ENCODE data around the gene EXOC8. TPM values are rescaled to one million over a fixed set of nuclear protein-coding genes. Genes with fewer than 3 reads are reported as not detected.
A peak's percentile ranks its signal among the peaks of the same experiment; 100 is the strongest.

Gene EXOC8
- total and polyA plus RNA-seq, 9 of the 15 experiments (the other 6 are each of a cell fraction or from before 2014, with no cell fraction given): 2.1 to 13.6 (median 7.2) TPM

DNA sequence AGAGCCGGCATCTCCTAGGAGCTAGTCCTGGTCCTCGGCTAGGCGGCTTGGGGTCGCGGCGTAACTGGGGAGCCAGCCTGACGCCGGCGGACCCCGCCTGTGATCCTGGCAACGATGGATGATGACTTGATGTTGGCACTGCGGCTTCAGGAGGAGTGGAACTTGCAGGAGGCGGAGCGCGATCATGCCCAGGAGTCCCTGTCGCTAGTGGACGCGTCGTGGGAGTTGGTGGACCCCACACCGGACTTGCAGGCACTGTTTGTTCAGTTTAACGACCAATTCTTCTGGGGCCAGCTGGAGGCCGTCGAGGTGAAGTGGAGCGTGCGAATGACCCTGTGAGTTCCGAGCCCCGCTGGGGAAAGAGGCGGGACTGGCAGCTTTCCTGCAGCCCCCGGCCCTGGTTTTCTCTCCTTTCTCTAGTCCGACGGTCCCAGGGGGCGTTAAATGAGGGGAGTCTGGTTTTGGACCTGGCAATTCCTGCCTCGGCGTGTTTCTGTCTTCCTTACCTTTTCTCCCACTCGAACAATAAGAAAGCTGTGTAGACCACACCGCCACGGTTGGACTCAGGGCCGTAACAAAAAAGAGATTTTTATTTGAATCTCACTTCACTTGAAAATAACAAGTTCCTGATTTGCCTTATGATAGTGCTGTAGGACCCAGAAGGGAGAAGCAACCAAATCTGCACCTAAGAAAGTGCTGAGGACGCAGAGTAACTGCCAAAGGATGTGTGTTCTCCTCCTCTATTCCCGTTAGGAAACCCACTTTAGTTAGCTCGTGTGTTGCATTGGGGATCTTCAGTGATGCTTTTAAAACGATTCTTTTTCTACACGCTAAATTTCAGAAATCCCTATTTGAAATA, 847 bp upstream of the EXOC8 start, which contains the start of gene SPRTN (continued):
- TF ChIP-seq, protein P1, sequence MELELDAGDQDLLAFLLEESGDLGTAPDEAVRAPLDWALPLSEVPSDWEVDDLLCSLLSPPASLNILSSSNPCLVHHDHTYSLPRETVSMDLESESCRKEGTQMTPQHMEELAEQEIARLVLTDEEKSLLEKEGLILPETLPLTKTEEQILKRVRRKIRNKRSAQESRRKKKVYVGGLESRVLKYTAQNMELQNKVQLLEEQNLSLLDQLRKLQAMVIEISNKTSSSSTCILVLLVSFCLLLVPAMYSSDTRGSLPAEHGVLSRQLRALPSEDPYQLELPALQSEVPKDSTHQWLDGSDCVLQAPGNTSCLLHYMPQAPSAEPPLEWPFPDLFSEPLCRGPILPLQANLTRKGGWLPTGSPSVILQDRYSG (tag; conservative IDR thresholded peaks at IDR 0.05; ENCODE audit: low read depth): no peak
- TF ChIP-seq, protein P2, sequence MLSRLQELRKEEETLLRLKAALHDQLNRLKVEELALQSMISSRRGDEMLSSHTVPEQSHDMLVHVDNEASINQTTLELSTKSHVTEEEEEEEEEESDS (CRISPR knock-in tag; IDR thresholded peaks at IDR 0.05): no peak
- TF ChIP-seq SNRNP70 (optimal IDR thresholded peaks at IDR 0.05; ENCODE audit: low read depth, low read length) (no peak), SPI1 (IDR thresholded peaks at IDR 0.05; ENCODE audit: borderline replicate concordance, low read depth, low read length) (no peak), ZNF444 (CRISPR knock-in tag; IDR thresholded peaks at IDR 0.05) (no peak), KDM5B (IDR thresholded peaks at IDR 0.05; ENCODE audit: insufficient replicate concordance, low read depth, low read length) (peak; percentile 80), KLF16 (IDR thresholded peaks at IDR 0.05) (no peak), SREBF2 (CRISPR knock-in tag; IDR thresholded peaks at IDR 0.05) (no peak), SRF (CRISPR knock-in tag; IDR thresholded peaks at IDR 0.05) (no peak; a peak in 2 of 4 replicates), ZNF316 (IDR thresholded peaks at IDR 0.05) (peak; percentile 26; the same call in 1 of the 2 replicates), ZHX1 (conservative IDR thresholded peaks at IDR 0.05; ENCODE audit: low read length) (no peak), FOS (IDR thresholded peaks at IDR 0.05; ENCODE audit: extremely low read depth, insufficient read length) (no peak), GATAD2A (IDR thresholded peaks at IDR 0.05) (peak; percentile 47; the same call in 1 of the 2 replicates), TCF7 (IDR thresholded peaks at IDR 0.05; ENCODE audit: borderline replicate concordance) (0 out of 2 replicates have a peak, but pooled peaks have one; percentile 10), POLR2G (IDR thresholded peaks at IDR 0.05; ENCODE audit: low read depth, low read length) (peak; percentile 86), TAF15 (IDR thresholded peaks at IDR 0.05; ENCODE audit: low read depth, low read length) (no peak), GABPB2 (CRISPR knock-in tag; conservative IDR thresholded peaks at IDR 0.05) (no peak), ZNF277 (CRISPR knock-in tag; IDR thresholded peaks at IDR 0.05; ENCODE audit: borderline replicate concordance) (0 out of 2 replicates have a peak, but pooled peaks have one; percentile 30), ZNF75A (CRISPR knock-in tag; IDR thresholded peaks at IDR 0.05) (no peak), COPS2 (conservative IDR thresholded peaks at IDR 0.05) (no peak), THAP12 (CRISPR knock-in tag; IDR thresholded peaks at IDR 0.05) (peak; percentile 60; the same call in 1 of the 2 replicates)
